Testis (tissue), 2 donors: ENCODE results near the gene P2RX6.

ENCODE experiments used
- CTCF ChIP-seq, 3 experiments: fragments of 450-650 bp in 2 of 3; fragments of 200-600 bp in 1 of 3; sonication (generic) in 1 of 3; IDR thresholded peaks; one replicate each; pipeline ENCODE4 v1.5.1; 2016 to 2019; ENCODE audit warnings: antibody characterized with exemption in 3 of 3, mild to moderate bottlenecking in 2 of 3, moderate library complexity in 1 of 3
- POLR2A ChIP-seq: fragments of 450-650 bp; IDR thresholded peaks from one replicate; pipeline ENCODE4 v1.6.1; 2017; ENCODE audit warnings: antibody characterized with exemption, mild to moderate bottlenecking, moderate library complexity

- no peak for TF ChIP-seq CTCF (IDR thresholded peaks at IDR 0.05)
- no peak for TF ChIP-seq POLR2A
Measured at GRCh38 chr22:21014726-21015465, at the start of gene P2RX6.
